ENCODE results near the gene WDR93. TPM values are rescaled to one million over a fixed set of nuclear protein-coding genes. Genes with fewer than 3 reads are reported as not detected.

The WDR93 gene
- total RNA-seq, 1 experiment from 2014 or later = not detected

GRCh38 chr15:89660556-89660955 lies 30.1 kb upstream of the WDR93 start:
- Histone ChIP-seq H3K27ac (ENCODE audit: insufficient read length, low read depth, low read length) (no peak overlapping the region), H3K27me3 (ENCODE audit: insufficient read depth, low read length) (no peaks in the 10 kb centered on the region; the same call in 1 of the 2 replicates), H3K4ac (ENCODE audit: low read depth, low read length) (no peak overlapping the region), H2AFZ (ENCODE audit: low read length) (no peak overlapping the region), H3K14ac (ENCODE audit: insufficient read depth, low read length) (no peak overlapping the region), H3T11ph (ENCODE audit: low read length) (no peak overlapping the region), H2BK12ac (ENCODE audit: insufficient read length, low read depth, low read length) (no peak overlapping the region), H3K56ac (ENCODE audit: insufficient read length, low read depth, low read length) (no peak overlapping the region), H4K5ac (ENCODE audit: insufficient read length, low read depth, low read length) (no peak overlapping the region), H3K9me3 (ENCODE audit: control insufficient read depth, low read depth, low read length) (no peaks in the 10 kb centered on the region), H4K91ac (ENCODE audit: insufficient read length, low read depth, low read length) (no peak overlapping the region), H2BK120ac (ENCODE audit: low read depth, low read length, poor library complexity, severe bottlenecking) (no peak overlapping the region), H2BK5ac (ENCODE audit: insufficient read length, low read length) (no peak overlapping the region), H2AK5ac (ENCODE audit: insufficient read length, low read length) (no peak overlapping the region), H3K23me2 (ENCODE audit: insufficient read length, low read depth, low read length, poor library complexity, severe bottlenecking) (no peaks in the 10 kb centered on the region), H3K4me1 (ENCODE audit: insufficient read depth, low read length) (no peaks in the 10 kb centered on the region), H3K9ac (ENCODE audit: extremely low read depth, insufficient read length, low read length) (no peak overlapping the region), H3K79me2 (ENCODE audit: insufficient read depth, low read length) (no peaks in the 10 kb centered on the region), H4K20me1 (ENCODE audit: control insufficient read depth, insufficient read depth, insufficient read length) (no peaks in the 10 kb centered on the region), H4K8ac (replicated peaks; ENCODE audit: insufficient read length, low read depth, low read length) (no peak overlapping the region), H2BK15ac (ENCODE audit: low read depth, low read length) (no peak overlapping the region), H3K79me1 (ENCODE audit: insufficient read depth, low read depth, low read length, poor library complexity, severe bottlenecking) (no peaks in the 10 kb centered on the region), H2BK20ac (ENCODE audit: low read depth, low read length, poor library complexity, severe bottlenecking) (no peak overlapping the region), H3K23ac (ENCODE audit: insufficient read length, low read depth, low read length) (no peak overlapping the region), H3K18ac (ENCODE audit: insufficient read length, low read depth, low read length) (no peak overlapping the region), H3K4me2 (ENCODE audit: insufficient read depth, insufficient read length, low read length) (no peak overlapping the region)
- no CpG with 5 or more reads among the region's 2 CpGs for WGBS (ENCODE audit: extremely low coverage, insufficient read length, low lambda C conversion rate)
- Mint-ChIP-seq H3K36me3 (ENCODE audit: insufficient read depth in 1 of 3, low read depth in 3 of 3) (no peaks in the 10 kb centered on the region), H3K4me3 (no peak overlapping the region), H3K9me3 (no peaks in the 10 kb centered on the region), H3K4me1 (peaks cover 9 to 18% of the 10 kb centered on the region in 2 experiments), H3K27ac (no peak overlapping the region), H3K27me3 (ENCODE audit: low read depth) (peaks cover 49% of the 10 kb centered on the region)
- TF ChIP-seq CTCF (conservative IDR thresholded peaks at IDR 0.05) = no peak
- DNase-seq = no peak
